Measurements from ENCODE around the gene KCTD3. TPM values are rescaled to one million over a fixed set of nuclear protein-coding genes. Genes with fewer than 3 reads are reported as not detected.

Gene KCTD3
- total RNA-seq, 1 experiment from 2014 or later: 46.7 TPM

- no TSS peak for BruUV-seq (replicated peaks)
- no peak for TF ChIP-seq POLR2AphosphoS5 (IDR thresholded peaks at IDR 0.05; ENCODE audit: low read depth, low read length)
- TF ChIP-seq CEBPB (IDR thresholded peaks at IDR 0.05; ENCODE audit: low read depth): no peak
- no peak for TF ChIP-seq SIN3A (IDR thresholded peaks at IDR 0.05; ENCODE audit: low read depth)
Observed at GRCh38 chr1:215554865-215555264, 12.2 kb upstream of the KCTD3 start.

DNA sequence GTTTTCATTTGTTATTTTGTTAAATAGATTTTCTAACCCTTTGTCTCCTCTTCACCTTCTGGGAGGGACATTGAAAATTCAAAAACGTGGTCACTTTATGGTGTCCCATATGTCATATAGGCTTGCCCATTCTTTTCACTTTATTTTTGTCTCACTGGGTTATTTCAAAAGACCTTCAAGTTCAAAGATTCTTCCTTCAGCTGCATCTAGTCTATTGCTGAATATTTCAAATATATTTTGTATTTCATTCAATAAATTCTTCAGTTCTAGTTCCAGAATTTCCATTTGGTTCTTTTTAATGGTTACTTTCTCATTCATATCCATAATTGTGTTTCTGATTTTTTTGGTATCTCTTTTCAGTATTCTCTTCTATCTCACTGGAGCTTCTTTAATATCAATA is 11.6 kb upstream of the KCTD3 start:
- Histone ChIP-seq H3K27me3 (ENCODE audit: insufficient read depth, low read length) (no peaks in the 10 kb centered on the region), H3K4me3 (replicated peaks in 1 of 2; ENCODE audit: low read depth in 1 of 2, low read length in 2 of 2) (no peak overlapping the region), H3K79me2 (ENCODE audit: insufficient read depth, low read length) (no peaks in the 10 kb centered on the region), H3K9me2 (ENCODE audit: insufficient read depth) (no peaks in the 10 kb centered on the region), H3K27ac (ENCODE audit: low read depth, low read length) (no peak overlapping the region), H3K4me2 (ENCODE audit: low read length) (no peak overlapping the region), H3K36me3 (ENCODE audit: control insufficient read depth in 1 of 2, insufficient read depth in 2 of 2, low read length in 2 of 2) (no peaks in the 10 kb centered on the region), H3K4me1 (ENCODE audit: control insufficient read depth in 1 of 2, insufficient read depth in 2 of 2, low read length in 2 of 2) (no peaks in the 10 kb centered on the region), H3K9me3 (ENCODE audit: control insufficient read depth in 1 of 2, insufficient read depth in 1 of 2, low read depth in 1 of 2, low read length in 2 of 2) (no peaks in the 10 kb centered on the region), H3K9ac (ENCODE audit: low read length) (no peak overlapping the region), H4K20me1 (ENCODE audit: insufficient read depth) (no peaks in the 10 kb centered on the region), H2AFZ (ENCODE audit: low read depth, low read length, poor library complexity, severe bottlenecking) (no peak overlapping the region)
- no TSS peak for BruUV-seq (replicated peaks)
- CTCF ChIA-PET: no interaction called here
- ATAC-seq (no peak), DNase-seq (ENCODE audit: low read depth, low spot score) (no peak)
- RAD21 ChIA-PET (ENCODE audit: low non-redundant PET in 1 of 2, low total read pairs in 2 of 2, uncharacterized antibody in 2 of 2, unreplicated experiment in 2 of 2): no interaction called here
- TF ChIP-seq EZH2 (IDR thresholded peaks at IDR 0.05): no peak
- TF ChIP-seq REST (IDR thresholded peaks at IDR 0.05; ENCODE audit: low read depth): no peak
- intact Hi-C loops (cut with micrococcal nuclease): no loop called here
- POLR2A ChIA-PET: no interaction called here

More at GRCh38 chr1:215554865-215555264, 12.2 kb upstream of the KCTD3 start:
- H3K9me2 ChIP-seq (ENCODE audit: insufficient read depth): no peaks in the 10 kb centered on the region
- H3K79me2 ChIP-seq (ENCODE audit: insufficient read depth, low read length): no peaks in the 10 kb centered on the region
- DNase-seq (ENCODE audit: low read depth, low spot score) (no peak), ATAC-seq (no peak)
- H2AFZ ChIP-seq (ENCODE audit: low read depth, low read length, poor library complexity, severe bottlenecking): no peak overlapping the region
- H3K4me3 ChIP-seq (replicated peaks in 1 of 2; ENCODE audit: low read depth in 1 of 2, low read length in 2 of 2): no peak overlapping the region
- no peaks in the 10 kb centered on the region for H4K20me1 ChIP-seq (ENCODE audit: insufficient read depth)
- H3K9me3 ChIP-seq (ENCODE audit: control insufficient read depth in 1 of 2, insufficient read depth in 1 of 2, low read depth in 1 of 2, low read length in 2 of 2): no peaks in the 10 kb centered on the region
- no peak overlapping the region for H3K27ac ChIP-seq (ENCODE audit: low read depth, low read length)
- H3K36me3 ChIP-seq (ENCODE audit: control insufficient read depth in 1 of 2, insufficient read depth in 2 of 2, low read length in 2 of 2): no peaks in the 10 kb centered on the region
- no peaks in the 10 kb centered on the region for H3K27me3 ChIP-seq (ENCODE audit: insufficient read depth, low read length)
- H3K9ac ChIP-seq (ENCODE audit: low read length): no peak overlapping the region
- ChIA-PET RAD21 (ENCODE audit: low non-redundant PET in 1 of 2, low total read pairs in 2 of 2, uncharacterized antibody in 2 of 2, unreplicated experiment in 2 of 2) (no interaction called here), POLR2A (no interaction called here), CTCF (no interaction called here)
- no peak overlapping the region for H3K4me2 ChIP-seq (ENCODE audit: low read length)
- no peaks in the 10 kb centered on the region for H3K4me1 ChIP-seq (ENCODE audit: control insufficient read depth in 1 of 2, insufficient read depth in 2 of 2, low read length in 2 of 2)
- intact Hi-C loops (cut with micrococcal nuclease): no loop called here
